Central memory CD4-positive, alpha-beta T cell (primary cell): ENCODE results near the gene KLC4.

Experiments used
- DNase-seq: peaks from one replicate; pipeline ENCODE4 v3.0.0; 2022
- total RNA-seq, 3 experiments: gene quantifications; one replicate each; lab custom pipeline; 2026; lab: John Stamatoyannopoulos, UW

The KLC4 gene
- total RNA-seq = 8.6 to 32.9 (median 25.3) reads per million in 3 experiments

GRCh38 chr6:43059168-43060033 is at the start of gene KLC4, which contains the start of gene MRPL2:
TSS of gene KLC4 (plus strand) at chr6:43059631. CDS start at chr6:43061336, 1,705 bp downstream.
TSS of gene MRPL2 (minus strand) at chr6:43059434. CDS start at chr6:43059381, 53 bp downstream.
- peak; percentile 95 for DNase-seq

GRCh38 chr6:43011207-43011606 is 48.2 kb upstream of the KLC4 start:
- no peak for DNase-seq

- no peak for DNase-seq
Observed at GRCh38 chr6:43012364-43012763, 47.1 kb upstream of the KLC4 start.

GRCh38 chr6:43013097-43013842 is 46.2 kb upstream of the KLC4 start:
- DNase-seq = no peak

GRCh38 chr6:43013843-43014433 is 45.5 kb upstream of the KLC4 start, which contains the start of the genes KLHDC3 and MEA1:
TSS of gene KLHDC3 (plus strand) at chr6:43014249. CDS start at chr6:43017193, 2,944 bp downstream.
TSS of gene MEA1 (minus strand) at chr6:43013946. CDS start at chr6:43013813, 133 bp downstream.
- DNase-seq = peak; percentile 100

- no peak for DNase-seq
Observed at GRCh38 chr6:43014434-43014909, 45.0 kb upstream of the KLC4 start.

GRCh38 chr6:43016176-43016942 is 43.1 kb upstream of the KLC4 start:
- DNase-seq = no peak

GRCh38 chr6:43016943-43017334 is 42.5 kb upstream of the KLC4 start:
- no peak for DNase-seq

- no peak for DNase-seq
Observed at GRCh38 chr6:43019152-43019551, 40.3 kb upstream of the KLC4 start.

- DNase-seq = no peak
Observed at GRCh38 chr6:43020052-43020705, 39.3 kb upstream of the KLC4 start.

GRCh38 chr6:43020847-43021246 is 38.6 kb upstream of the KLC4 start:
- no peak for DNase-seq

- DNase-seq = peak; percentile 56
Observed at GRCh38 chr6:43021270-43022047, 38.0 kb upstream of the KLC4 start, which contains the start of gene RRP36. TSS of gene RRP36 (plus strand) at chr6:43021623. CDS start at chr6:43021655, 32 bp downstream.

- DNase-seq = no peak
Observed at GRCh38 chr6:43024436-43024835, 35.0 kb upstream of the KLC4 start.

- no peak for DNase-seq
Observed at GRCh38 chr6:43026365-43026764, 33.1 kb upstream of the KLC4 start.

GRCh38 chr6:43029120-43029519 is 30.3 kb upstream of the KLC4 start:
- DNase-seq = no peak

GRCh38 chr6:43032326-43032725 is 27.1 kb upstream of the KLC4 start:
- no peak for DNase-seq

- DNase-seq = no peak
Observed at GRCh38 chr6:43033496-43034189, 25.8 kb upstream of the KLC4 start.

- DNase-seq = no peak
Observed at GRCh38 chr6:43034190-43034525, 25.3 kb upstream of the KLC4 start.

- DNase-seq = no peak
Observed at GRCh38 chr6:43035495-43036194, 23.8 kb upstream of the KLC4 start.
